Measurements from ENCODE around the gene TLK1.

- TF ChIP-seq CTCF (IDR thresholded peaks at IDR 0.05; ENCODE audit: insufficient read depth, low read length), result no peak
- no peak for TF ChIP-seq POLR2AphosphoS5 (IDR thresholded peaks at IDR 0.05; ENCODE audit: low read depth)
- TF ChIP-seq, protein P1, sequence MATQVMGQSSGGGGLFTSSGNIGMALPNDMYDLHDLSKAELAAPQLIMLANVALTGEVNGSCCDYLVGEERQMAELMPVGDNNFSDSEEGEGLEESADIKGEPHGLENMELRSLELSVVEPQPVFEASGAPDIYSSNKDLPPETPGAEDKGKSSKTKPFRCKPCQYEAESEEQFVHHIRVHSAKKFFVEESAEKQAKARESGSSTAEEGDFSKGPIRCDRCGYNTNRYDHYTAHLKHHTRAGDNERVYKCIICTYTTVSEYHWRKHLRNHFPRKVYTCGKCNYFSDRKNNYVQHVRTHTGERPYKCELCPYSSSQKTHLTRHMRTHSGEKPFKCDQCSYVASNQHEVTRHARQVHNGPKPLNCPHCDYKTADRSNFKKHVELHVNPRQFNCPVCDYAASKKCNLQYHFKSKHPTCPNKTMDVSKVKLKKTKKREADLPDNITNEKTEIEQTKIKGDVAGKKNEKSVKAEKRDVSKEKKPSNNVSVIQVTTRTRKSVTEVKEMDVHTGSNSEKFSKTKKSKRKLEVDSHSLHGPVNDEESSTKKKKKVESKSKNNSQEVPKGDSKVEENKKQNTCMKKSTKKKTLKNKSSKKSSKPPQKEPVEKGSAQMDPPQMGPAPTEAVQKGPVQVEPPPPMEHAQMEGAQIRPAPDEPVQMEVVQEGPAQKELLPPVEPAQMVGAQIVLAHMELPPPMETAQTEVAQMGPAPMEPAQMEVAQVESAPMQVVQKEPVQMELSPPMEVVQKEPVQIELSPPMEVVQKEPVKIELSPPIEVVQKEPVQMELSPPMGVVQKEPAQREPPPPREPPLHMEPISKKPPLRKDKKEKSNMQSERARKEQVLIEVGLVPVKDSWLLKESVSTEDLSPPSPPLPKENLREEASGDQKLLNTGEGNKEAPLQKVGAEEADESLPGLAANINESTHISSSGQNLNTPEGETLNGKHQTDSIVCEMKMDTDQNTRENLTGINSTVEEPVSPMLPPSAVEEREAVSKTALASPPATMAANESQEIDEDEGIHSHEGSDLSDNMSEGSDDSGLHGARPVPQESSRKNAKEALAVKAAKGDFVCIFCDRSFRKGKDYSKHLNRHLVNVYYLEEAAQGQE (IDR thresholded peaks at IDR 0.05; ENCODE audit: insufficient replicate concordance, low read depth), result no peak
Observed at GRCh38 chr2:170975943-170976270, 184.8 kb downstream of the TLK1 start.

Data from HL-60 (cell line).